ENCODE measurements around the gene SRSF6.
"Not testable (repeated sequence)": the region's sequence is repeated elsewhere in the genome, so short reads cannot be mapped to it uniquely, and the experiment has no call there.

Gene SRSF6

DNA sequence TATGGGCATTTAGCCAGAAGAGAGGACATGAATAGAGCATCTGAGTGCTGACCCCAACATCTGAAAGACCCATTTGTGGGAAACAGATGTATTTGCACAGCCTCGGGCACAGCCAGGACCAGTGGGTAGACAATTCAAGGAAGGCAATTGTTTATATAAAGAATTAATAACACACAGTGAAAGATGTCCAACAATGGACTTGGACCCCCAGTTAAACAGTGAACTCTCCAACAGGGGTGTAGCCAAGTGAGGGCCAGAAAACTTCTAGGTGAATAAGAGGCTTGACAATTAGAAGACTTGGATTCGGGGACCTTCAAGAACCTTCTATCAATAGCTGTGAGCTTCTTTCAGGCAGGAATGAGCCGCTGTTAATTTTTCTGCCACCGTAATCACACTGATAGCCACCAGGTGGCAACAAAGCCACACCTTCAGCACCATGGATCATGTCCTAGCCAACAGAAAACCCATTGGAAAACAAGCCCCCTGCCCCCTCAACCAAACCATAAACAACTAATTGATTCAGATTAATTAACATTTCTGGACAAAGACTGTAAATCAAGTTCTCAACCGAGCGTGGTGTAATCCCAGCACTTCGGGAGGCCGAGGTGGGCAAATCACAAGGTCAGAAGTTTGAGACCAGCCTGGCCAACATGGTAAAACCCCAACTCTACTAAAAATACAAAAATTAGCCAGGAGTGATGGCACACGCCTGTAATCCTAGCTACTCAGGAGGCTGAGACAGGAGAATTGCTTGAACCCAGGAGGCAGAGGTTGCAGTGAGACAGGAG is 8.8 kb upstream of the SRSF6 start:
- DNase-seq (ENCODE audit: low spot score), result no peak

GRCh38 chr20:43450841-43451799 is 6.6 kb upstream of the SRSF6 start:
- no peak for DNase-seq (ENCODE audit: low spot score)

- DNase-seq (ENCODE audit: low spot score), result no peak
Measured at GRCh38 chr20:43452404-43453126, 5.1 kb upstream of the SRSF6 start.

DNA sequence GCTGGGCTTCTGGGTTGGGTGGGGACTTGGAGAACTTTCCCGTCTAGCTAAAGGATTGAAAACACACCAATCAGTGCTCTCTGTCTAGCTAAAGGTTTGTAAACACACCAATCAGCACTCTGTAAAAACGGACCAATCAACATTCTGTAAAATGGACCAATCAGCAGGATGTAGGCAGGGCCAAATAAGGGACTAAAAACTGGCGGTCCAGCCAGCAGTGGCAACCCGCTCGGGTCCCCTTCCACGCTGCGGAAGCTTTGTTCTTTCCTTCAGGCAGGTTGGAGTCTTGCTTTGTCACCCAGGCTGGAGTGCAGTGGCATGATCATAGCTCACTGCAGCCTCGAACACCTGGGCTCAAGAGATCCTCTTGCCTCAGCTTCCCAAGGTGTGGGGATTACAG is 1.4 kb upstream of the SRSF6 start:
- not testable (repeated sequence) for DNase-seq (ENCODE audit: low spot score)

DNA sequence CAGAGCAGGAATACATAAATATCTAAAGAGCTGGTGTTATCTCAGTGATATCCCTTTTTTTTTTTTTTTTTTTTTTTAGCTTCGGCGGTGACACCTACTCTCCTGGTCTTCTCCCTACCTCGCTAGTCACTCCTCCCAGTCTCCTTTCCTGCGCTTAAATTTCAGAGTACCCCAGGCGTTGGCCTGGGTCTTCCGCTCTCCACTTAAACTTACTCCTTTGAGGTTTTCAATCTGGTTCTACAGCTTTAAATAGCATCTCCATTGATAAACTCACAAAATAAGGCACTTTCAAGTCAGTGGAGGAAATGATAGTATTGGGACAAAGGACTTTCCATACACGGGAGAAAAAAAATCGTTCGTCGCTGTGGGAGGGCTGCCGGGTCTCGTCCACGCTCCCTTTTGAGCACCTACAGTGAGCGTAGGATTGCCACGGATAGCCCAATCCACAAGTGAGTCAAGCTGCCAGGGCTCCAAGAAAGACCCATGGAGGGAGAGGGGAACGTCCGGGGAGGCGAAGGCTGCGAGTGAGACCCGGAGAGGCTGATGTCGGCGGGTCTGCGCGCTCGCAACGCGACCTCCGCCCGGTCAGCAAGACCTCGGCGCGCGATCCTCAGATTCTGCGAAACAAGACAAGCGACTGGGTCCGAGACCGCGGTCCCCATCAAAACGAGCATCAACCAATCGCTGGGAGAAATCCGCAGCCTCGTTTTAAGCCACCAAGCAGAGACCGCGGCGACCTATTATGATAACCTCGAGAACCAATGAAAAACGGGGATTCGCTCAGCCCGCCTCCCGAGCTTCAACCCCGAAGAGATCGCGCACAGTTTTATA is 672 bp upstream of the SRSF6 start:
- peak; percentile 92 for DNase-seq (ENCODE audit: low spot score)

- DNase-seq (ENCODE audit: low spot score), result no peak
Measured at GRCh38 chr20:43458422-43458924, 777 bp downstream of the SRSF6 start.

- no peak for DNase-seq (ENCODE audit: low spot score)
Measured at GRCh38 chr20:43459022-43459942, 1.6 kb downstream of the SRSF6 start.

DNA sequence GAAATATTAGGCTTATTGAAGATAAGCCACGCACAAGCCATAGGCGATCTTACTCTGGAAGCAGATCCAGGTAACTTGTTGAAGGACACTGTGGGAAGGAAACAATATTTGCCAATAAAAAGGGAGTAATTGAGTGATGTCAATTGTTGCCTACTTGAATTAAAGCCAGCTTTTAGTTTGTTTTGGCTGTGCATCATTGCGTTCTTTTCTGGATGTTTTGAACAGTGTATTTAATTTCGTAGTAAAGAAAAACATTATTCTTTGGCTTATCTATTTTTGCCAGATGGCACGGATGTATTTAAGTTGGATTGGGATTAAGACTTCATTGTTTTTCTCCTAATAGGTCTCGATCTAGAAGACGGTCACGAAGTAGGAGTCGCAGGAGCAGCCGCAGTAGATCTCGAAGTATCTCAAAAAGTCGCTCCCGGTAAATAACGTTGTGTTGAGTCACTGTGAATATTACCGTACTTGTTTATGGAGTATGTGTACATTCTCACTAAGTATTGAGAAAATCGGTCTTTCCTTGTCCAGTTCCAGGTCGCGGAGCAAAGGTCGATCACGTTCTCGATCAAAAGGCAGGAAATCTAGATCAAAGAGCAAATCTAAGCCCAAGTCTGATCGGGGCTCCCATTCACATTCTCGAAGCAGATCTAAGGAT is 2.6 kb downstream of the SRSF6 start:
- no peak for DNase-seq (ENCODE audit: low spot score)

GRCh38 chr20:43460830-43461200 is 3.1 kb downstream of the SRSF6 start:
- DNase-seq (ENCODE audit: low spot score), result no peak

DNA sequence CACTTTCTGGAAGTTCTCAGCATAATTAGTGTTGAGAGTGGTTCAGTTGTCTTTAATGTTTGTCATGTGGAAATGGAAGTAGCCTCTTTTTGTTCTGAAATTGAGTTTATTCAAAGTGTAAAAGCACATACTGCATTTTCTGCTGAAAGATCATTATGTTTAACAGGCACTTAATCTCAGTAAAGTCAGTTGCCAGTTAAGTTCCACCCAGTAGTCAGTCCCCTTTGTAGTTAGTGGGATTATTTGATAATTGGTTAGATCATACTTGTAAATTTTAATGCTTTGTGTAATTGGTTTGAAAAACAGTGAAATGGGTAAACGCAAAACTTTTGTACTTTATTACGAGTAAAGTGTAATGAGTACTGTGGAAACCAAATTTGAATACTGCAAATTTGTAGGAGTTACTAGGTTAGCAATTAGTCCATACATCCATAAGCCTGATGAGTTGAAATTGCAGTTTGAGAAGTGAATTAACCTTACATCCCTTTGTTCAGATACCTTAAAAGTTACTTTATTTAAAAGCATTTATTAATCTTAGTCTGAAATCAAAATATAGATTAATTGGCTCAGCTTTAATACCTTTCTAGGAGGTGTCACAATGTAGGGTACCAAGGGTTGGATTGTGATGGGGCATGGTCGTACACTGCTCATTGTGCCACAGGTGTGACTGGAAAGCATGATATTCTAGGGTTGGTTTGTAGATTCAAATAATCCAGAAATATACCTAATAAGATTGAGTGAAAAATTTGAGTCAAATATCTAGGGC is 4.4 kb downstream of the SRSF6 start:
- DNase-seq (ENCODE audit: low spot score), result no peak

GRCh38 chr20:43462660-43463526 is 5.2 kb downstream of the SRSF6 start:
- DNase-seq (ENCODE audit: low spot score), result no peak

DNA sequence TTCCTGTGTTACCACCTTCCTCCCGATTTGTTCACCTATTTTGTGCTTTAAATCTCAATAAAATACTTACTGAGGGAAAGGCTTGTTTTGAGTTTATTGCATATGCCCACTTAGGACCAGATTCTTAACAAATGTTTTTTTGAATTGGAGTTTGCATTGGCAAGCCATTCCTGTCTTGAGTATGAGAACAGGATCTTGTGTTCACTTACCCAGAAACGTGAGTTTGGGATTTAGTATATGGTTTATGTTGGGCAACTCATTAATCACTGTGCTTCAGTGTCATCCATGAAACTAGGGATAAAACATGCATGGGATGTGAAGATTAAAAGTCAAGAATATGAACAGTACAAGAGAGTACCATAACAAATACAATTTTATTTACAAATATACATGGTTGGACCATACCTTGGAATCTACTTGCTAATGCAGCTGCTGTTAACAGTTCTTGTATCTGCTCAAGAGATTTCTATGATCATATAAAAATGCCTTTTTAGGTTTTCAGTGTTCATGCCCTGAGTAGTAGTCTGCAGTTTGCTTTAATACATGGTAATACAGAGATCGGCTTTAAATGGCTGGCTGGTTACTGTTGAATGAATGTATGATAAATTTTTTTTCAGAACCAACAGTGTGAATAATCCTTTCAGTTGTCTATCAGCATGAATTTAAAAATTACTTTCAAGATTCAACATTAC is 6.0 kb downstream of the SRSF6 start:
- no peak for DNase-seq (ENCODE audit: low spot score)

DNA sequence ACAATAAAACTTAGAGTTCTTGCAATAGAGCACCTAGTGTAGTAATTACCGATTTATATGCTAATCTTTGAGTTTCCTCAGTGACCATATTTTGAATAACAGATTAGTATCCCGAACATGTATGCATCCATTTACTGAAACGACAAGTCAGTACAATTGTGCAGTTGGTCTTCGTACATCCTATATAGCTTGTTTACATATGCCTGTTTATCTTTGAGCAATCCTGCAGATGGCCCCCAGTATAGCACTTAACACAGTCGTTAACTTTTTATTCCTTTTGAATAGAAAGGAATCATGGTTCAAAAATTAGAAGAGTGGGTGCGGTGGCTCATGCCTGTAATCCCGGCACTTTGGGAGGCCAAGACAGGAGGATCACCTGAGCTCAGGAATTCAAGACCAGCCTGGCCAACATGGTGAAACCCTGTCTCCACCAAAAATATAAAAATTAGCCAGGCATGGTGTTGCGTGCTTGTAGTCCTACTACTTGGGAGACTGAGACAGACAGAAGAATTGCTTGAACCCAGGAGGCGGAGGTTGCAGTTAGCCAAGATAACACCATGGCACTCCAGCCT is 6.6 kb downstream of the SRSF6 start:
- no peak for DNase-seq (ENCODE audit: low spot score)

DNA sequence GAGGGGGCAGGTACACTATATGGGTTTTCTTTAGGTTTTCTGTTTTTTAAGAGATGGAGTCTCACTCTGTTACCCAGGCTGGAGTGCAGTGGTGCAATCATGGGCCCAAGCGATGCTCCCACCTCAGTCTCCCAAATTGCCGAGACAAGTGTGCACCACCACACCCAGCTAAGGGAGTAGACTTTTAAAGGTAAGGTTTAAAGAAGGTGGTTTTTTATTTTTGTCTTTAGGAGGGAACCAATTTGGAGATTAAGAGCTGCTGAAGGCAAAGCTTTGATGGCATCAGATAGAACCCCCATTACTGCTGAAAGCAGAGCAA is 7.9 kb downstream of the SRSF6 start:
- DNase-seq (ENCODE audit: low spot score), result no peak

DNA sequence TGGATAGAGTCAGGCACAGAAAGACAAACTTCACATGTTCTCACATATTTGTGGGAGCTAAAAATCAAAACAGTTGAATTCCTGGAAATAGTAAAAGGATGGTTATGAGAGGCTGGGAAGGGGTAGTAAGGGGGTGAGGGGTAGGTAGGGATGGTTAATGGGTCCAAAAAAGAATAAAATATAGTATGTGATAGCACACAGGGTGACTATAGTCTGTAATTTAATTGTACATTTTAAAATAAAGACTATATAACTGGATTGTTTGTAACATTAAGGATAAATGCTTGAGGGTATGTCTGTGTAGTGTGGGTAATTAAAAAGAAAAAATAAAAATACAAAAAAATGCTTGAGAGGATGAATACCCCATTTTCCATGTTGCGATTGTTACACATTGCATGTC is 9.9 kb downstream of the SRSF6 start:
- no peak for DNase-seq (ENCODE audit: low spot score)

DNA sequence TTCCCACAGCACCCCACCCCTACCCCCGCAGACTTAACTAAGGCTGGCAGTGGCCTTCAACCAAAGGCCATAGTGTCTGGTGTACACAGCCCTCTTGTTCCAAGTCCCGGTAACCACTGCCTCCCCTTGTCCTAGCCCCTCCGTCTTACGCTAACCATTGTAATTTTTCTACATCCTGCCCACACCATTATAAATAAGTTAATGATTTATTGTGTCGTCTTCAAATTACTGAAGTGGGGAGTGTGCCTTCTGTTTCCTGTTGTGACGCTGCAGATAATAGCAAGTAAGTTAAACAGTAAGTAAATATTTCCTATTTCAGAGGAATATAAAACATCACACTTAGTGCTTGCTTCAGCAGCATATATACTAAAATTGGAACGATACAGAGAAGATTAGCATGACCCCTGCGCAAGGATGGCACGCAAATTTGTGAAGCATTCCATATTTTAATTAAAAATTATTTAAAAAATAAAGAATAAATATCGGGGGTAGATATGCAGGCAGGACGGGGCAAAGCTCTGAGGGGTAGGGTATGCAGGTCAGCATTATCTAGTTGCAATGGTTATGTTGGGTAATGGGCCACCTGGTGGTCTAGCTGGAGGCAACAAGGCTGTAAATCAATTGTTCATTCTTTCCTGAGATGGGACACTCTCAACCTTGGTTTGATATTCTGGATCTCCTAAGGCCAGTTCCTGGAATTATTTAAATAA is 15.1 kb downstream of the SRSF6 start:
- DNase-seq (ENCODE audit: low spot score), result no peak

DNA sequence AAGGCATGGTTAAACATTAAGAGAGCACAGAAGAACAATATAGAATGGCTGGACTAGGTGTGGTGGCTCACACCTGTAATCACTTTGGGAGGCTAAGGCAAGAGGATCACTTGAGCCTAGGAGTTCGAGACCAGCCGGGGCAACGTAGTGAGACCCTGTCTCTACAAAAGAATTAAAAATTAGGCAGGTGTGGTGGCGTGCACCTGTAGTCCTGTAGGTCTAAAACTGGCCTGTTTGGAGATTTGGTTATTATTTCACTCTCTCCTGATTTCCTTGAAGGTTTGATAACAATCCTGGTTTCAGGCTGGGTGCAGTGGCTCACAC is 15.6 kb downstream of the SRSF6 start:
- DNase-seq (ENCODE audit: low spot score), result no peak
